Activated T-helper 1 cell treated with anti-CD3 and anti-CD28 coated beads, Interleukin-2, amount 50 U/mL, for 16 hours (primary cell): ENCODE measurements around the gene DTX3.
A peak's percentile ranks its signal among the peaks of the same experiment; 100 is the strongest.
"Not testable (repeated sequence)": the region's sequence is repeated elsewhere in the genome, so short reads cannot be mapped to it uniquely, and the experiment has no call there.

Experiments
- DNase-seq, 2 donors: peaks; one replicate each; pipeline ENCODE4 v3.0.0-alpha.2; 2020; ENCODE audit warnings: low read depth in 1 of 2, low spot score in 1 of 2

The DTX3 gene

DNA sequence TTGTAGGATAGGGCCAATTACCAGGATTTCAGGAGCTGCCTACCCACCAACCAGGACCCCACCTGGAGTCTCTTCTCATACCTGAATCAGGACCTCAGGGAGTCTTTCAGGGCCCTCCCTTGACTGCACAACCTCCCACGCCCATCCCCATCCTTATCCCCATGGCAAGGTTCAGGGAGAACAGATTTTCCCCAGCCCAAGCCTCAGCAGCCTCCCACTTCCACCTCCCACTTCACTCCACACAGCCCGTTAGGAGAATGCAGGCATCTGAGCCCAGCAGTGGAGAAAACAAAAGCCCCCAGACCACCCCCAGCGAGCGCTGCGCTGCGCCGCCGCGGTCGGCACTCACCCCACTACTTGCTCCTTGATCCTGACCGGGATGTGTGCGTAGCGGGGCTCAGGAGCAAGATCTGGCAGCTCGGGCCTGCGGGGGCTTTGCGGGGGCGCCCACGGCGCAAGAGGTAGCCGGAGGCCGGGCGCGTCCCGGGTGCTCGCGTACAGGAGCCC, 27.0 kb downstream of the DTX3 start:
- no peak for DNase-seq

DNA sequence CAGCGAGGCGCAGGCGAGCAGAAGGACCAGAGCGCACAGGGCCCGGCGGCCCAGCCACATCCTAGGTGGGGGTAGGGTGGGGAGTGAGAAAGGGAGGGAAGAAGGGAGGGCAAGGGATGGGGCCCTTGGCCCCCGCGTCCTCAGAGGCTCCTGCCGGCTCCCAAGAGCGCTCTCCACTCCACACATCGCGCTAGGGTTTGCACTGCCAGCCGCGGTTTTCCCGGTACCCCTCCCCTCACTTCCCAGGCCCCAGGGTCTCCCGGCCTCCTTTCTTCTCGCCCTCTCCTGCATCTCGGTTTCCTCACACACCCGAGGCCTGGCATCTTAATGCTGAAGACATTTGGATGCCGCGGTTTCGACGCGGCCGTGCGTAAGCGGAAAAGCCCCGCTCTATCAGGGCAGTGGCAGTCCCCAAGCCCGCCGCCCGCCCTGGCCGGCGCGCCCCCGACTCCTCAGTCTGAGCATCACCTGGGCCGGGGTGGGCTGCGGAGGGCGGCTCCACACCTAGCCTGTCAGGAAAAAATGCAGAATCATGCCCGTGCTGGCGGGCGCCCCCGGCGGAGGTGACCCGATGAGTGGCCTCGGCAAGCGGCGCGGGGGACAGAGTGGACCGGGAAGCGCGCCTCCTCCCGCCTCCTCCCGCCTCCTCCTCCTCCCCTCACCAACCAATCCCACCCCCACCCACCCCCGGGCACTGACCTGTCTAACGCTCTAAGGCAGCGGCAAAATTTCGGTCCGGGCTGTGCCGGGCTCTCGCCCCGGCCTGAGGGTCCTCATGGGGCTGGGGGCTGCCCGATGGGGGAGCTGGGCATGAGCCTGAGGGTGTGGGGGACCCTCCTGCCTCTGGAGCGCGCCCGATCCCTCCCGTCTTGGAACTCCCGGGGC, 27.7 kb downstream of the DTX3 start:
- no peak for DNase-seq

DNA sequence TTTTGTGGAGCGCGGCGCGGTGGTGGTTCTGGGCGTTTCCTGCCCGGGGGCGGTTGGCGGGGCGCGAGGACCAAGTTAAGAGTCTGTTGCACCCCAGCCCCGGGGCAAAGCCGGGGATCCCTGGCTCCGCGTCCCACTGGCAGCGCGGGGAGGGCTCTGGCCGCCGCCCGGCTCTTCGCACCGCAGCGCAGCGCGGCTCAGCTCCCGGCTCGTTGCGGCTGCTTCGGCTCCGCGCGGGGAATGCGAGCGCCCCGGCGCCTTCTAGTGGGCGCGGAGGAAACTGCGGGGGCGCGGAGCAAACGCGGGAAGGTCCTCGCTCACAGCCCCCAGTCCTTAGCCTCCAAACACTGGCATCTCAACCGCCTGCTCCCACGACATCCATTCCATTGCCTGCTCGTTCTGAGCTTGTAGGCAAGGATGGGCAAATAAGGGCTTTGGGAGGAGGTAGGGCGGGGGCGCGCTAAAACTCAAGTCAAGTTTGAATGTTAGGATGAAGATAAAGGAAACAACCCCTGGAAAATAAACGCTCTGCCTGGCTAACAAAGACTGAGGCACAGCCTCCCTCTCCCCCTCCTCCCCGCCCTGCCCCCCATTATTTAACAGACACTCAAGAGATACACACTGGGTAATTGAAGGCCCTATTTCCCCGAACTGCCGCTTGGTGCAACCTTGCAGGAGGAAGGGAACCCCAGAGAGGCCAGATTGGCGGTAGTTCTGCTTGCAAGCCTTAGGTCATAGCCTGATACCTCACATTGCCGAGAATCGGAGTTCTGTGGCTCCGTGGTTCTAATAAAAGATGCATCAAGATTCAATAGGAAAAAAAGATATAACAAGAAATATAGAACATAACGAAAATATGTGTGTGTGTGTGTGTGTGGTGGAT, 28.6 kb downstream of the DTX3 start, which contains the start of gene B4GALNT1:
Gene B4GALNT1, minus strand, starts transcription at position 244 of the 883 bp plus-strand sequence. CDS start 1,069 bp downstream, outside the sequence.
- peak; percentile 28 to 42 for DNase-seq

DNA sequence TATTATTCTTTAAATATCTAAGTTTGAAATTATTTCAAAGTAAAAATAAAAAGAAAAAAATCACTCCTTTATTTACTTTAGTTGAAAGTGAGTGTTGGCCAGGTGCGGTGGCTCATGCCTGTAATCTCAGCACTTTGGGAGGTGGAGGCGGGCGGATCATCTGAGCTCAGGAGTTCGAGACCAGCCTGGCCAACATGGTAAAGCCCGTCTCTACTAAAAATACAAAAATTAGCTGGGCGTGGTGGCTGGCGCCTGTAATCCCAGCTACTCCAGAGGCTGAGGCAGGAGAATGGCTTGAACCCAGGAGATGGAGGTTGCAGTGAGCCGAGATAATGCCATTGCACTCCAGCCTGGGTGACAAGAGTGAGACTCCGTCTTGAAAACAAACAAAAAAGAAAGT, 32.1 kb downstream of the DTX3 start:
- not testable (repeated sequence) for DNase-seq

DNA sequence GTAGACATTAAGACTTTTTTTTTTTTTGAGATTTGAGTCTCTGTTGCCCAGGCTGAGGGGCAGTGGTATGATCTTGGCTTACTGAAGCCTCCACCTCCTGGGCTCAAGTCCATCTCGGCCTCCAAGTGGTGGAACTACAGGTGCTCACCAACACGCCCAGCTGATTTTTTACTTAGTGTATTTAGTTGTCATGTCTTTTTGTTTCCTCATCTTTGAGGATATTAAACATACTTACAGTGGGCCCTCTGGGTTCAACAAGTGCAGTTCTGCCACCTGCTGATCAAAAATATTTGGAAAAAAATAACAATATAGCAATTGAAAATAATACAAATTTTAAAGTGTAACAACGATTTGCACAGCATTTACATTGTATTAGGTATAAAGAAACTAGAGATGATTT, 32.7 kb downstream of the DTX3 start:
- no peak for DNase-seq

DNA sequence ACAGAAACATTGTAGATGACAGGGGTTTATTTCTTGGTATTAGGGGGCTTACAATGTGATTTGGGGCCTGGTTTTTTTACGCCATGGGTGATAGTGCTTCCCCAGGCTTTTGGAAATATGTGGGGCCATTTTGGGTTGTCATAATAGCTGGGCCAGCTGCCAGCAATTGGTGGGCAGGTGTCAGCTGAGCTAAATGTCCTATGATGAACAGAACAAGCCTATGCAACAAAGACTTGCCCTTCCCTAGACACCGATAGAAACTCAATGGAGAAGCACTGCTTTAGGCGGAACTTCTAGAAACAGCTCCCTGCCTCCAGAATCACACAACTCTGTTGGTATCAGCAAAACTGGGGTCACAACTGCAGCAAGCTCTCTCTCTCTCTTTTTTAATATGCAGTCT, 33.5 kb downstream of the DTX3 start:
- no peak for DNase-seq

DNA sequence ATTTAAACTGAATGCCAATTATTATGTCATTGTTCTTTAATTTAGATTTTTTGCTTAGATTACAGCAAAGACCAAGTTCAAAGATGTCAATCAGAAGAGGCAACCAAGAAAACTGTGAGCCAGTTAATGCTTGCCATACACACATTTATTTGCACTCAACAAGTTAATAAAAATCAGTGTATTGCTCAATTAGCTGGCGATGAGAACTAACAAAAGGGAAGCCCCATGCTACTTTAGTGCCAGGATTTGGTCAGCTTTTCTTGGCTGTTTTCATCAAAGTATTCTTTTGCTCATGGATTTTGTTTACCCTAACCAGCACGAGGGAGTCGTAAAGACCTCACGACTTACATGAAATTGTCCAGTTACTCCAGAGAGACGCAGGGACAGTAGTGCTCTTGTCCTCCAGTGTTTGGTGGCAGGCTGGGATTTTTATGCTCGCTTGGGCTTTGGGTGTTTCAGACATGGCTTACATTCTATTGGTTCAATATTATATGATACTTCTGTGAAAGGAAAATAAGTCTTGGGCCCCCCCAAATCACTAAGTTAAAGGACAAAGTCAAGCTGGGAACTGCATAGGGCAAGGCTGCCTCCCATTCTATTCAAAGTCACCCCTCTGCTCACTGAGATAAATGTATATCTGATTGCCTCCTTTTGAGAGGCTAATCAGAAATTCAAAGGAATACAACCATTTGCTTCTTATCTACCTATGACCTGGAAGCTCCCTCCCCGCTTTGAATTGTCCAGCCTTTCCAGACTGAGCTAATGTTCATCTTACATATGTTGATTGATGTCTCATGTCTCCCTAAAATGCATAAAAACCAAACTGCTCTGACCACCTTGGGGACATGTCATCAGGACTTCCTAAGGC, 35.8 kb downstream of the DTX3 start:
- DNase-seq: no peak

DNA sequence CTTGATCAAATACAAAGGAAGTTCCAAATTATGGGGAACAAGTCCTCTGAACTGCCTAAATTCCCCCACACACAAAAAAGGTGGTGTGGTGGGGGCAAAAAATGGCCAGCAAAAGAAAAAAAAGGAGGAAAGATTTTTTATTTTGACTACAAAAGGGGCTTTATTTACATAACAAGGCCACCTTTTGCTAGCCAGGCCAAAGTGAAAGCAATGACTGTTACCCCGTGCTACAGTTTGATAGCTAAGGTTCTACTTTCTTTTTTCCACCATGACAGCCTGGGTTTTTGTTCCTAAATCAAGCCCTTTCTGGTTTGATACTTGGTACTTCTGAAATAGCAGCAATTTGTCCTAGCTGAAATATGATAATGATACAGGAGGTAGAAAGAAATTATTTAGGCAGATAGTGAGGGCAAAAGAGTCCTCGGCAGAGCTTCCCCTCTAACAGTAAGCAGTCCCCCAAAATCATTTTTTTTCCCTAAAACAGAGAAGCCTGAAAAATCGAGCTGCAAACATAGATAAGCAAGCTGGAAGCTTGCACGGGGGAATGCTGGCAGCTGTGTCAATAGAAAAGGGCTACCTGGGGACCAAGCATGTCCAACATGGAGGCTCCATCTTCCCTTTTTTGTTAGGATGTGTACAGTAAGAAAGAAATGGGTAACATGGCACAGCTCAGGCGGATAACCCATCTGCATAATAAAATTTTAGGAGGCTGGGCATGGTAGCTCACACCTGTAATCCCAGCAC, 37.2 kb downstream of the DTX3 start:
- DNase-seq: no peak

DNA sequence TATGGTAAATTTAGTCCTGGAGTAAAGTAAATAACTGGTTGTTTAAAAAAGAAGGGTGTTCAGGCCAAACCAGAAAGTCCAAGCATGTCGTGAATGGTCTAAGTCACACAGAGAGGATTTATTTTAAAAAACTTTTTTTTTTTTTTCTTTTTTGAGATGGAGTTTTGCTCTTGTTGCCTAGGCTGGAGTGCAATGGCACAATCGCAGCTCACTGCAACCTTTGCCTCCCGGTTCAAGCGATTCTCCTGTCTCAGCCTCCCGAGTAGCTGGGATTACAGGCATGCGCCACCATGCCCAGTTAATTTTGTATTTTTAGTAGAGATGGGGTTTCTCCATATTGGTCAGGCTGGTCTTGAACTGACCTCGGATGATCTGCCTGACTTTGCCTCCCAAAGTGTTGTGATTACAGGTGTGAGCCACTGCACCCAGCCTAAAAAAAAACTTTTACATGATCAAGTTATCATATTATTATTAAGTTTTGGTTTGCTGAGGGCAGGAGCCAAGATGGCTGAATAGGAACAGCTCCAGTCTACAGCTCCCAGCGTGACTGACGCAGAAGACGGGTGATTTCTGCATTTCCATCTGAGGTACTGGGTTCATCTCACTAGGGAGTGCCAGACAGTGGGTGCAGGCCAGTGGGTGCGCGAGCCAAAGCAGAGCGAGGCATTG, 41.5 kb downstream of the DTX3 start:
- not testable (repeated sequence) for DNase-seq

DNA sequence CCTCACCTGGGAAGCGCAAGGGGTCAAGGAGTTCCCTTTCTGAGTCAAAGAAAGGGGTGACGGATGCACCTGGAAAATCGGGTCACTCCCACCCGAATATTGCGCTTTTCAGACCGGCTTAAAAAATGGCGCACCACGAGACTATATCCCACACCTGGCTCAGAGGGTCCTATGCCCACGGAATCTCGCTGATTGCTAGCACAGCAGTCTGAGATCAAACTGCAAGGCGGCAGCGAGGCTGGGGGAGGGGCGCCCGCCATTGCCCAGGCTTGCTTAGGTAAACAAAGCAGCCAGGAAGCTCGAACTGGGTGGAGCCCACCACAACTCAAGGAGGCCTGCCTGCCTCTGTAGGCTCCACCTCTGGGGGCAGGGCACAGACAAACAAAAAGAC, 42.0 kb downstream of the DTX3 start:
- DNase-seq: not testable (repeated sequence)

DNA sequence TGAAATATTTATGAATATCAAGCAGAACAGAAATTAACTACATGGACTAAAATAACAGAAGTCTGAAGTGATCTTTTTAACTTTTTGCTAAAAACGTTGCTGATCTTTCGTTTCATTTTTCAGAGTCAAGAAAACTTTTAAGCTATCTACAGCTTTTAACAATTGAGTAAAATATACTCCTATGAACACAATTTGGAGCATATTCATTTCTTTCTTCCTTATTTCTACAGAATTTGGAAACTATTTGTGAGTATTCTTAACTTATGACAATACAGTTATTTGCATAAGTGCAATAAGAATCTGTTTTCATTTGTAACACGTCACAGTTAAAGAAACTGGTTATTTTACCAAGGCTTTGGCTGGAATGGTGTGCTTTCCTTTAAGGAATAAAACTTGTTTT, 49.4 kb downstream of the DTX3 start:
- DNase-seq: no peak

DNA sequence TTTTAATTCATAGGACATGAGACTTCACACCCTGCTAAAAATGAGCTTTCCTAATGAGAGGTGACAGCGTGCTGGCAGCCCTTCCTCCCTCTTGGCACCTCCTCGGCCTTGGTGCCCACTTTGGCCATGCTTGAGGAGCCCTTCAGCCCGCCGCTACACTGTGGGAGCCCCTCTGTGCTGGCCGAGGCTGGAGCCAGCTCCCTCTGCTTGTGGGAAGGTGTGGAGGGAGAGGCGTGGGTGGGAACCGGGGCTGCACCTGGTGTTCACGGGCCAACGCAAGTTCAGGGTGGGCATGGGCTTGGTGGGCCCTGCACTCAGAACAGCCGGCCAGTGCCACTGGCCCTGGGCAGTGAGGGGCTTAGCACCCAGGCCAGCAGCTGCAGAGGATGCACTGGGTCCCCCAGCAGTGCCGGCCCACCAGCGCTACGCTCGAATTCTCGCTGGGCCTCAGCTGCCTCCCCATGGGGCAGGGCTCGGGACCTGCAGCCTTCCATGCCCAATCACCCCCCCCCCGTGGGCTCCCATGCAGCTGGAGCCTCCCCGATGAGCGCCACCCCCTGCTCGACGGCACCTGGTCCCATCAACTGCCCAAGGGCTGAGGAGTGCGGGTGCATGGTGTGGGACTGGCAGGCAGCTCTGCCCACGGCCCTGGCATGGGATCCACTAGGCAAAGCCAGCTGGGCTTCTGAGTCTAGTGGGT, 51.1 kb downstream of the DTX3 start:
- DNase-seq: no peak

DNA sequence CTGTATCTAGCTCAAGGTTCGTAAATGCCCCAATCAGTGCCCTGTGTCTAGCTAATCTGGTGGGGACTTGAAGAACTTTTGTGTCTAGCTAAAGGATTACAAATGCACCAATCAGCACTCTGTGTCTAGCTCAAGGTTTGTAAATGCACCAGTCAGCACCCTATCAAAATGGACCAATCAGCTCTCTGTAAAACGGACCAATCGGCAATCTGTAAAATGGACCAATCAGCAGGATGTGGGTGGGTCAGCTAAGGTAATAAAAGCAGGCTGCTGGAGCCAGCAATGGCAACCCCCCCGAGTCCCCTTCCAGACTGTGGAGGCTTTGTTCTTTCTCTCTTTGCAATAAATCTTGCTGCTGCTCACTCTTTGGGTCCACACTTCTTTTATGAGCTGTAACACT, 51.8 kb downstream of the DTX3 start:
- DNase-seq: not testable (repeated sequence)

DNA sequence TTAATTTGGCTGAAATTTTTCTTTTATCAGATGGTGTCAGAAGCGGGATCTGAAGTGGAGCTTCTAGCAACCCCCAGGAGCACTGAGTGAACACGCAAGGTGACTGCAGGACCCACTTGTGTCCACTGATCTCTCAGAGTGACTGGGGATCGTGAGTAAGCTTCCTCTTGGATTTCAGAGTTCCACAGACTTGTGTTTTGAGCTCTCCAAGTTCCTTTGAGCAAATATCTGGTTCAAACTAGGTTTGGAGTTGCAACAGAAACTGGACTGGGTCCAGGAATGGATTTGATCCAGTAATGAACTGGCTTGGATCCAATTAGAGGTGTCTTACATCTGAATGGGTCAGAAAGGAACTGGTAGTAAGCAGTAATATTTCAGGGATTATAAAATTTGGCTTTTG, 53.1 kb downstream of the DTX3 start:
- DNase-seq: no peak

DNA sequence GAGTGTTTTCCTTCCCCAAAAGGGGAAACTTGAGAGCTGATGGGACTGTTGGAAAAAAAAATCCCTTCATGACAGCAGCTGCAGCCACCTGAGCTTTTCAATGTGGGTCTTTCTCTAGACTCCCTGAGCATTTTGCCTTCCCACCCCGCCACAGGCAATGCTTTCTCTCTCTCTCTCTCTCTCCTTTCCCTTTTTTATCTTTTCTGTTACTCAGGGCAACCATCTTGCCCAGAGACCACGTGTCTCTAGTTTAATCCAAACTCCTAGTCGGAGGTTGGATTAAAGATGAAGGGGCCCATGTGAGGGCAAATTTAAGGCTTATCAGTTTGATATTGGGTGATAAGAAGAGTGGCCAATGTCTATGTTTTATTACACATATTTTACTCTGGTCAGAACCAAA, 54.3 kb downstream of the DTX3 start:
- no peak for DNase-seq
